ENCODE measurements around the gene WHRN.

DNA sequence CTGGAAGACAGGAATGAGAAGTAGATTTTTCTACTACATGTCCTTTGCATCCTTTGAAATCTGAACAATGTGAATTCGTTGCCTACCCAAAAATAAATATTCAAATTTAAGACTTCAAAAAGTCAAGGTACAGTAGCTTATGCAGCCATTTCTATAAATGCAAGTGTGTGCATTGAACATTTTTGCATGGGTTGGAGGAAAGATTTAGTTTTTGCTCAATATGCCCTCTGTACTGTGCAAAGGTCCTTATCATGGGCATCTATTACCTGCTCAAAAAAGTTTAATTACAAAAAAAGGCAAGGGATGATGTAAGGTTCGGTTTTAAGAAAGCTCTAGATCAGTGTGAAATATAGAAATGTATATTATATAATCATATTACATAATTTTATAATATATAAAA lies 140.1 kb downstream of the WHRN start:
- TF ChIP-seq, protein P1, sequence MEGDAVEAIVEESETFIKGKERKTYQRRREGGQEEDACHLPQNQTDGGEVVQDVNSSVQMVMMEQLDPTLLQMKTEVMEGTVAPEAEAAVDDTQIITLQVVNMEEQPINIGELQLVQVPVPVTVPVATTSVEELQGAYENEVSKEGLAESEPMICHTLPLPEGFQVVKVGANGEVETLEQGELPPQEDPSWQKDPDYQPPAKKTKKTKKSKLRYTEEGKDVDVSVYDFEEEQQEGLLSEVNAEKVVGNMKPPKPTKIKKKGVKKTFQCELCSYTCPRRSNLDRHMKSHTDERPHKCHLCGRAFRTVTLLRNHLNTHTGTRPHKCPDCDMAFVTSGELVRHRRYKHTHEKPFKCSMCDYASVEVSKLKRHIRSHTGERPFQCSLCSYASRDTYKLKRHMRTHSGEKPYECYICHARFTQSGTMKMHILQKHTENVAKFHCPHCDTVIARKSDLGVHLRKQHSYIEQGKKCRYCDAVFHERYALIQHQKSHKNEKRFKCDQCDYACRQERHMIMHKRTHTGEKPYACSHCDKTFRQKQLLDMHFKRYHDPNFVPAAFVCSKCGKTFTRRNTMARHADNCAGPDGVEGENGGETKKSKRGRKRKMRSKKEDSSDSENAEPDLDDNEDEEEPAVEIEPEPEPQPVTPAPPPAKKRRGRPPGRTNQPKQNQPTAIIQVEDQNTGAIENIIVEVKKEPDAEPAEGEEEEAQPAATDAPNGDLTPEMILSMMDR (IDR thresholded peaks at IDR 0.05; ENCODE audit: insufficient read depth, low read length): no peak
- no peak for TF ChIP-seq GABPA (IDR thresholded peaks at IDR 0.05; ENCODE audit: low read depth)
- TF ChIP-seq, protein P2, sequence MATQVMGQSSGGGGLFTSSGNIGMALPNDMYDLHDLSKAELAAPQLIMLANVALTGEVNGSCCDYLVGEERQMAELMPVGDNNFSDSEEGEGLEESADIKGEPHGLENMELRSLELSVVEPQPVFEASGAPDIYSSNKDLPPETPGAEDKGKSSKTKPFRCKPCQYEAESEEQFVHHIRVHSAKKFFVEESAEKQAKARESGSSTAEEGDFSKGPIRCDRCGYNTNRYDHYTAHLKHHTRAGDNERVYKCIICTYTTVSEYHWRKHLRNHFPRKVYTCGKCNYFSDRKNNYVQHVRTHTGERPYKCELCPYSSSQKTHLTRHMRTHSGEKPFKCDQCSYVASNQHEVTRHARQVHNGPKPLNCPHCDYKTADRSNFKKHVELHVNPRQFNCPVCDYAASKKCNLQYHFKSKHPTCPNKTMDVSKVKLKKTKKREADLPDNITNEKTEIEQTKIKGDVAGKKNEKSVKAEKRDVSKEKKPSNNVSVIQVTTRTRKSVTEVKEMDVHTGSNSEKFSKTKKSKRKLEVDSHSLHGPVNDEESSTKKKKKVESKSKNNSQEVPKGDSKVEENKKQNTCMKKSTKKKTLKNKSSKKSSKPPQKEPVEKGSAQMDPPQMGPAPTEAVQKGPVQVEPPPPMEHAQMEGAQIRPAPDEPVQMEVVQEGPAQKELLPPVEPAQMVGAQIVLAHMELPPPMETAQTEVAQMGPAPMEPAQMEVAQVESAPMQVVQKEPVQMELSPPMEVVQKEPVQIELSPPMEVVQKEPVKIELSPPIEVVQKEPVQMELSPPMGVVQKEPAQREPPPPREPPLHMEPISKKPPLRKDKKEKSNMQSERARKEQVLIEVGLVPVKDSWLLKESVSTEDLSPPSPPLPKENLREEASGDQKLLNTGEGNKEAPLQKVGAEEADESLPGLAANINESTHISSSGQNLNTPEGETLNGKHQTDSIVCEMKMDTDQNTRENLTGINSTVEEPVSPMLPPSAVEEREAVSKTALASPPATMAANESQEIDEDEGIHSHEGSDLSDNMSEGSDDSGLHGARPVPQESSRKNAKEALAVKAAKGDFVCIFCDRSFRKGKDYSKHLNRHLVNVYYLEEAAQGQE (IDR thresholded peaks at IDR 0.05; ENCODE audit: insufficient replicate concordance, low read depth): no peak
